Esophagus squamous epithelium (tissue), 4 donors: ENCODE results near the gene STX18.

ENCODE experiments used
- POLR2A ChIP-seq, 4 donors: fragments of 450-650 bp; IDR thresholded peaks; one replicate each; pipeline ENCODE4 v1.6.1; 2017; ENCODE audit warnings: antibody characterized with exemption in 4 of 4, mild to moderate bottlenecking in 4 of 4, moderate library complexity in 3 of 4
- TF ChIP-seq, protein P1 (sequence below), 6 experiments: fragments of 450-650 bp in 4 of 6; fragments of 200-600 bp in 2 of 6; sonication (generic) in 2 of 6; IDR thresholded peaks; one replicate each; pipeline ENCODE4 v1.5.1; 2016 to 2019; ENCODE audit warnings: antibody characterized with exemption in 6 of 6, mild to moderate bottlenecking in 4 of 6, moderate library complexity in 4 of 6

DNA sequence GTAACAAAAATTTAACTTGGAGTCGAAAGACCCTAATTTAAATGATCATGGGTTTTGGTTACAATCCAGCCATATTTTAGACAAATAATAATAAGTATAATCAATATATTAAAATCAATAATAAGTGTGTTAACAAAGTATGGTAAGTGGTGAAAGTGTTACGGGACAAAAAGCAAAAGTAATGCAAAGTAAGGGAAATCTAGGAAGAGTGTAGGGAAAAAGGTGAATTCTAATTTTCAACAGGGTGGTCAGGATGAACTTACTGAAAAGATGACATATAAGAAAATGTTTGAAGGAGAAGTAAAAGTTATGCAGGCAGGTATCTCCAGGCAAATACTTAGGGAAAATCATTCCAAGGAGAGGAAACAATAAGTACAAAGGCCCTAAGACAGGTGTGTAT, 32.3 kb downstream of the STX18 start:
- TF ChIP-seq, protein P1, sequence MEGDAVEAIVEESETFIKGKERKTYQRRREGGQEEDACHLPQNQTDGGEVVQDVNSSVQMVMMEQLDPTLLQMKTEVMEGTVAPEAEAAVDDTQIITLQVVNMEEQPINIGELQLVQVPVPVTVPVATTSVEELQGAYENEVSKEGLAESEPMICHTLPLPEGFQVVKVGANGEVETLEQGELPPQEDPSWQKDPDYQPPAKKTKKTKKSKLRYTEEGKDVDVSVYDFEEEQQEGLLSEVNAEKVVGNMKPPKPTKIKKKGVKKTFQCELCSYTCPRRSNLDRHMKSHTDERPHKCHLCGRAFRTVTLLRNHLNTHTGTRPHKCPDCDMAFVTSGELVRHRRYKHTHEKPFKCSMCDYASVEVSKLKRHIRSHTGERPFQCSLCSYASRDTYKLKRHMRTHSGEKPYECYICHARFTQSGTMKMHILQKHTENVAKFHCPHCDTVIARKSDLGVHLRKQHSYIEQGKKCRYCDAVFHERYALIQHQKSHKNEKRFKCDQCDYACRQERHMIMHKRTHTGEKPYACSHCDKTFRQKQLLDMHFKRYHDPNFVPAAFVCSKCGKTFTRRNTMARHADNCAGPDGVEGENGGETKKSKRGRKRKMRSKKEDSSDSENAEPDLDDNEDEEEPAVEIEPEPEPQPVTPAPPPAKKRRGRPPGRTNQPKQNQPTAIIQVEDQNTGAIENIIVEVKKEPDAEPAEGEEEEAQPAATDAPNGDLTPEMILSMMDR (IDR thresholded peaks at IDR 0.05): no peak
- TF ChIP-seq POLR2A (IDR thresholded peaks at IDR 0.05): no peak
